Endothelial cell of umbilical vein (primary cell): Measurements from ENCODE around the gene POC5. TPM values are rescaled to one million over a fixed set of nuclear protein-coding genes. Genes with fewer than 3 reads are reported as not detected.

ENCODE experiments used
- BruUV-seq: library from RNA; stranded (reverse); fragments of 400-500 nt; replicated peaks from 2 replicates; lab custom pipeline; 2021; lab: Mats Ljungman, UMichigan
- CTCF ChIA-PET: fragments of 300-600, 350-600 bp; sonication (Branson Sonifier 250); formaldehyde crosslinking; loops from one replicate; lab custom pipeline; 2021; ENCODE audit warnings: antibody characterized with exemption, inconsistent platforms; lab: Charles Lee
- POLR2A ChIA-PET: fragments of 300-600, 350-600 bp; sonication (Branson Sonifier 250); formaldehyde crosslinking; loops from one replicate; lab custom pipeline; 2021; ENCODE audit warnings: antibody characterized with exemption, inconsistent platforms; lab: Charles Lee
- DNase-seq: peaks from one replicate; pipeline ENCODE4 v3.0.0-alpha.2; 2011; ENCODE audit warnings: low read depth, low spot score
- FAIRE-seq: peaks from 2 replicates; lab custom pipeline; 2011; peaks lifted over from hg19 to GRCh38; lab: Jason Lieb, UNC
- H2AFZ ChIP-seq: 2 replicates; pipeline ENCODE4 v1.6.0; 2012; ENCODE audit warnings: low read depth, low read length, control low read depth, inconsistent platforms
- H3K27ac ChIP-seq: 2 replicates; pipeline ENCODE4 v1.5.1; 2011; ENCODE audit warnings: low read depth, mild to moderate bottlenecking, control low read depth, low read length, moderate library complexity; ENCODE audit not compliant: insufficient read depth
- H3K27me3 ChIP-seq, 2 experiments: 2 replicates each; pipeline versions ENCODE4 v1.6.0 to v1.6.1; 2011; ENCODE audit warnings: low read length in 2 of 2, mixed read lengths in 1 of 2; ENCODE audit not compliant: control insufficient read depth in 2 of 2, insufficient read depth in 2 of 2
- H3K36me3 ChIP-seq, 2 experiments: 2 replicates in 1 of 2; 3 replicates in 1 of 2; pipeline ENCODE4 v1.5.1; 2011; ENCODE audit warnings: low read length in 2 of 2, mild to moderate bottlenecking in 1 of 2, moderate library complexity in 1 of 2; ENCODE audit not compliant: control insufficient read depth in 2 of 2, insufficient read depth in 2 of 2; ENCODE audit errors: extremely low read depth in 1 of 2
- H3K4me1 ChIP-seq: 3 replicates; pipeline ENCODE4 v1.5.1; 2011; ENCODE audit warnings: mild to moderate bottlenecking, low read length; ENCODE audit not compliant: control insufficient read depth, insufficient read depth; ENCODE audit errors: extremely low read depth
- H3K4me2 ChIP-seq: 2 replicates; pipeline ENCODE4 v1.6.1; 2011; ENCODE audit warnings: low read length, control low read depth, mixed read lengths; ENCODE audit not compliant: insufficient read depth
- H3K4me3 ChIP-seq, 3 experiments: fragments of 200-600 bp in 1 of 3; sonication (generic), shearing (Covaris generic) in 1 of 3; replicated peaks in 1 of 3; 2 replicates each; pipeline ENCODE4 v1.5.1; 2011 to 2016; ENCODE audit warnings: control low read depth in 3 of 3, low read length in 3 of 3, mild to moderate bottlenecking in 2 of 3, inconsistent platforms in 1 of 3, low read depth in 1 of 3, moderate library complexity in 1 of 3; ENCODE audit not compliant: insufficient read depth in 1 of 3
- H3K79me2 ChIP-seq: 2 replicates; pipeline ENCODE4 v1.6.0; 2012; ENCODE audit warnings: low read length, inconsistent platforms; ENCODE audit not compliant: control insufficient read depth, insufficient read depth
- H3K9ac ChIP-seq: replicated peaks from 2 replicates; pipeline ENCODE3; 2011; ENCODE audit warnings: low read length, control low read depth; ENCODE audit not compliant: insufficient read depth; ENCODE audit errors: extremely low read depth
- H3K9me1 ChIP-seq: replicated peaks from 3 replicates; pipeline ENCODE4 v1.6.0; 2011; ENCODE audit warnings: mild to moderate bottlenecking, low read length; ENCODE audit not compliant: control insufficient read depth, insufficient read depth; ENCODE audit errors: extremely low read depth
- H3K9me3 ChIP-seq: replicated peaks from 2 replicates; pipeline ENCODE4 v1.5.1; 2012; ENCODE audit warnings: low read length, inconsistent platforms; ENCODE audit not compliant: control insufficient read depth, insufficient read depth
- H4K20me1 ChIP-seq: replicated peaks from 2 replicates; pipeline ENCODE3; 2011; ENCODE audit warnings: mild to moderate bottlenecking, low read length; ENCODE audit not compliant: control insufficient read depth, insufficient read depth; ENCODE audit errors: extremely low read depth
- EZH2 ChIP-seq: IDR thresholded peaks from 2 replicates; pipeline ENCODE4 v1.6.1; 2012; ENCODE audit warnings: borderline replicate concordance, low read depth, mild to moderate bottlenecking, moderate library complexity, low read length, inconsistent platforms; ENCODE audit not compliant: severe bottlenecking
- FOS ChIP-seq: IDR thresholded peaks from 2 replicates; pipeline ENCODE4 v1.6.1; 2011; ENCODE audit warnings: mild to moderate bottlenecking, low read length, moderate library complexity, borderline replicate concordance; ENCODE audit not compliant: insufficient read depth
- GATA2 ChIP-seq: IDR thresholded peaks from 2 replicates; pipeline ENCODE4 v1.7.0; 2011; ENCODE audit warnings: low read depth, mild to moderate bottlenecking, moderate library complexity, mixed read lengths, low read length; ENCODE audit not compliant: insufficient read length, insufficient read depth
- JUN ChIP-seq: IDR thresholded peaks from 2 replicates; pipeline ENCODE4 v1.6.1; 2011; ENCODE audit warnings: borderline replicate concordance, low read depth; ENCODE audit not compliant: insufficient read length, insufficient read depth
- MYC ChIP-seq: IDR thresholded peaks from one replicate; pipeline ENCODE4 v1.6.1; 2011; ENCODE audit warnings: mild to moderate bottlenecking, low read depth, low read length
- POLR2A ChIP-seq: IDR thresholded peaks from 2 replicates; pipeline ENCODE4 v1.6.1; 2012; ENCODE audit warnings: low read depth, mild to moderate bottlenecking, control low read depth, low read length
- POLR2AphosphoS5 ChIP-seq: IDR thresholded peaks from 2 replicates; pipeline ENCODE4 v1.6.1; 2012; ENCODE audit warnings: low read depth, mild to moderate bottlenecking, control low read depth, low read length, moderate library complexity; ENCODE audit not compliant: insufficient read depth
- dilution Hi-C: fragments of 300-500 bp; cut with MboI; formaldehyde crosslinking; loops from one replicate; pipeline ENCODE4 v1.15.0; 2019; ENCODE audit warnings: low sequenced_read_pairs; ENCODE audit not compliant: extremely low pct_ligation_motif_present
- intact Hi-C: fragments of 100-400 bp; cut with micrococcal nuclease; formaldehyde crosslinking; loops from one replicate; pipeline ENCODE4 v1.10.0; 2022
- polyA plus RNA-seq, 4 experiments: library from polyadenylated mRNA; depleted of rRNA in 3 of 4; stranded (reverse) in 3 of 4; unstranded in 1 of 4; fragments of >200 nt; gene quantifications; 2 replicates each; pipeline versions ENCODE4 v1.2.1 to v1.2.3, GENCODE V29; 2011 to 2012; ENCODE audit warnings: missing spikeins in 1 of 4
- total RNA-seq: library from RNA; stranded (reverse); gene quantifications from 2 replicates; pipeline ENCODE4 v1.2.3, GENCODE V29; 2021
- TF ChIP-seq, protein P1 (sequence below): IDR thresholded peaks from 2 replicates; pipeline ENCODE4 v1.6.1; 2011; ENCODE audit not compliant: insufficient read depth, insufficient read length
- TF ChIP-seq, protein P2 (sequence below), 2 donors: IDR thresholded peaks; 1 replicate in 1 of 2; 2 replicates in 1 of 2; pipeline ENCODE4 v1.5.1; 2011; ENCODE audit warnings: low read length in 2 of 2, mild to moderate bottlenecking in 2 of 2, moderate library complexity in 2 of 2, control low read depth in 1 of 2, inconsistent platforms in 1 of 2, low read depth in 1 of 2; ENCODE audit not compliant: insufficient read depth in 1 of 2; ENCODE audit errors: extremely low read depth in 1 of 2

Gene POC5
- total and polyA plus RNA-seq, 2 donors (not counting 3 experiments of a cell fraction or from before 2014, with no cell fraction given): 8.3 to 15.9 TPM

DNA sequence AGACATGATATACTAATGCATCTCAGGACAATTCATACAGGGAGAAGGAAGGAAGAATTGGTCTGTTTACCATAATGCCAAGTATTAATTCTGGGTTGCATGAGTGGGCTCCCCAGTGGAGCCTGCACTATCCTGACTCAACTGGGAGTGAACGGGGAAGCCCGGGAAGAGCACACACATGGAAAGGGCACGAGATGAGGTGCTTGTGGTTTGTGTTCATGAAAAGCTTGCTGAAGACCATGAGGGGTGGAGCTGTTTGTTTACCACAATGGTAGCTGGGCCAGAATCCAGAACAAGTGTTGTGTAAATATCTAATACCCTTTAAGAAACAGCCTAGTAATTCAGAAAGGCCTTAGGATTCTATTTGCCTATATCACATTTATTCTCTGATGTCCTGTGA, 44.6 kb downstream of the POC5 start:
- POLR2A ChIA-PET: no interaction called here
- intact Hi-C loops (no loop called here), dilution Hi-C loops (no loop called here)
- Histone ChIP-seq H3K36me3 (no peaks in the 10 kb centered on the region), H3K4me1 (peaks cover 30% of the 10 kb centered on the region), H3K27ac (no peak overlapping the region), H3K4me3 (no peak overlapping the region), H3K79me2 (no peaks in the 10 kb centered on the region), H3K9me1 (no peaks in the 10 kb centered on the region), H3K9me3 (no peaks in the 10 kb centered on the region), H3K4me2 (no peak overlapping the region), H3K27me3 (no peaks in the 10 kb centered on the region), H3K9ac (no peak overlapping the region), H2AFZ (no peak overlapping the region), H4K20me1 (no peaks in the 10 kb centered on the region)
- no TSS peak for BruUV-seq
- FAIRE-seq (no peak), DNase-seq (no peak)
- TF ChIP-seq GATA2 (no peak), POLR2A (no peak), MYC (no peak), FOS (no peak), EZH2 (no peak), POLR2AphosphoS5 (no peak), JUN (no peak)
- TF ChIP-seq, protein P1, sequence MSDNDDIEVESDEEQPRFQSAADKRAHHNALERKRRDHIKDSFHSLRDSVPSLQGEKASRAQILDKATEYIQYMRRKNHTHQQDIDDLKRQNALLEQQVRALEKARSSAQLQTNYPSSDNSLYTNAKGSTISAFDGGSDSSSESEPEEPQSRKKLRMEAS: no peak
- TF ChIP-seq, protein P2, sequence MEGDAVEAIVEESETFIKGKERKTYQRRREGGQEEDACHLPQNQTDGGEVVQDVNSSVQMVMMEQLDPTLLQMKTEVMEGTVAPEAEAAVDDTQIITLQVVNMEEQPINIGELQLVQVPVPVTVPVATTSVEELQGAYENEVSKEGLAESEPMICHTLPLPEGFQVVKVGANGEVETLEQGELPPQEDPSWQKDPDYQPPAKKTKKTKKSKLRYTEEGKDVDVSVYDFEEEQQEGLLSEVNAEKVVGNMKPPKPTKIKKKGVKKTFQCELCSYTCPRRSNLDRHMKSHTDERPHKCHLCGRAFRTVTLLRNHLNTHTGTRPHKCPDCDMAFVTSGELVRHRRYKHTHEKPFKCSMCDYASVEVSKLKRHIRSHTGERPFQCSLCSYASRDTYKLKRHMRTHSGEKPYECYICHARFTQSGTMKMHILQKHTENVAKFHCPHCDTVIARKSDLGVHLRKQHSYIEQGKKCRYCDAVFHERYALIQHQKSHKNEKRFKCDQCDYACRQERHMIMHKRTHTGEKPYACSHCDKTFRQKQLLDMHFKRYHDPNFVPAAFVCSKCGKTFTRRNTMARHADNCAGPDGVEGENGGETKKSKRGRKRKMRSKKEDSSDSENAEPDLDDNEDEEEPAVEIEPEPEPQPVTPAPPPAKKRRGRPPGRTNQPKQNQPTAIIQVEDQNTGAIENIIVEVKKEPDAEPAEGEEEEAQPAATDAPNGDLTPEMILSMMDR (IDR thresholded peaks at IDR 0.05; ENCODE audit: extremely low read depth in 1 of 2, insufficient read depth in 1 of 2, low read depth in 1 of 2, low read length in 2 of 2): no peak
- CTCF ChIA-PET: interaction anchor here (1.5 kb wide), 1 partner anchor 9 kb away, joined by 5 read pairs; no protein-coding TSS in a partner anchor
